ENCODE data around the gene LRP1.

Gene LRP1

GRCh38 chr12:57158665-57159064 is 30.4 kb downstream of the LRP1 start:
- peak overlapping the region; percentile 42 to 48 for H3K27ac ChIP-seq
- no peak for DNase-seq
- intact Hi-C loops (cut with DNase I; ENCODE audit: low total_unique reads) = no loop called here
- TF ChIP-seq CTCF (IDR thresholded peaks at IDR 0.05) = no peak
- no peaks in the 10 kb centered on the region for H3K27me3 ChIP-seq
- no peak overlapping the region for H3K4me3 ChIP-seq
- no peaks in the 10 kb centered on the region for H3K9me3 ChIP-seq
- H3K36me3 ChIP-seq = peaks cover 81 to 99% (median 97%) of the 10 kb centered on the region in 3 donors
- peaks cover 0 to 34% (median 13%) of the 10 kb centered on the region in 4 donors for H3K4me1 ChIP-seq

GRCh38 chr12:57159311-57159710 is 31.0 kb downstream of the LRP1 start:
- Histone ChIP-seq H3K36me3 (peaks cover 83 to 99% (median 97%) of the 10 kb centered on the region in 3 donors), H3K27ac (peak overlapping the region; percentile 33 to 54), H3K4me1 (peaks cover 0 to 28% (median 10%) of the 10 kb centered on the region in 4 donors), H3K27me3 (no peaks in the 10 kb centered on the region), H3K4me3 (no peak overlapping the region), H3K9me3 (no peaks in the 10 kb centered on the region)
- intact Hi-C loops (cut with DNase I; ENCODE audit: low total_unique reads) = no loop called here
- no peak for TF ChIP-seq CTCF (IDR thresholded peaks at IDR 0.05)
- DNase-seq = no peak

- no peaks in the 10 kb centered on the region for H3K9me3 ChIP-seq
- H3K36me3 ChIP-seq = peaks cover 83 to 99% (median 95%) of the 10 kb centered on the region in 3 donors
- H3K27ac ChIP-seq = peak overlapping the region; percentile 33 to 54
- no peak overlapping the region for H3K4me3 ChIP-seq
- no peak for TF ChIP-seq CTCF (IDR thresholded peaks at IDR 0.05)
- no peak for DNase-seq
- H3K4me1 ChIP-seq = peaks cover 0 to 25% (median 10%) of the 10 kb centered on the region in 4 donors
- no peaks in the 10 kb centered on the region for H3K27me3 ChIP-seq
- intact Hi-C loops (cut with DNase I; ENCODE audit: low total_unique reads) = no loop called here
Observed at GRCh38 chr12:57160040-57160439, 31.8 kb downstream of the LRP1 start.

- Histone ChIP-seq H3K9me3 (no peaks in the 10 kb centered on the region), H3K27me3 (no peaks in the 10 kb centered on the region), H3K36me3 (peaks cover 81 to 99% (median 95%) of the 10 kb centered on the region in 3 donors), H3K27ac (peak overlapping the region in 1 of 2 donors; percentile 27), H3K4me1 (peaks cover 0 to 25% (median 10%) of the 10 kb centered on the region in 4 donors), H3K4me3 (no peak overlapping the region)
- intact Hi-C loops (cut with DNase I; ENCODE audit: low total_unique reads) = no loop called here
- no peak for TF ChIP-seq CTCF (IDR thresholded peaks at IDR 0.05)
- no peak for DNase-seq
Observed at GRCh38 chr12:57160741-57161140, 32.5 kb downstream of the LRP1 start.

- intact Hi-C loops (cut with DNase I; ENCODE audit: low total_unique reads) = no loop called here
- Histone ChIP-seq H3K27ac (no peak overlapping the region), H3K4me1 (peaks cover 0 to 25% (median 10%) of the 10 kb centered on the region in 4 donors), H3K9me3 (no peaks in the 10 kb centered on the region), H3K27me3 (no peaks in the 10 kb centered on the region), H3K36me3 (peaks cover 81 to 99% (median 95%) of the 10 kb centered on the region in 3 donors), H3K4me3 (no peak overlapping the region)
- DNase-seq = no peak
- no peak for TF ChIP-seq CTCF (IDR thresholded peaks at IDR 0.05)
Observed at GRCh38 chr12:57161491-57161890, 33.2 kb downstream of the LRP1 start.

Measured in tibial artery (tissue), 4 donors.